GM12801 (cell line): ENCODE measurements around the gene HAAO.

ENCODE experiments used
- TF ChIP-seq, protein P1 (sequence below): IDR thresholded peaks from one replicate; pipeline ENCODE4 v1.5.1; 2011; ENCODE audit warnings: control low read depth; ENCODE audit not compliant: insufficient read length; ENCODE audit errors: extremely low read depth

Gene HAAO

DNA sequence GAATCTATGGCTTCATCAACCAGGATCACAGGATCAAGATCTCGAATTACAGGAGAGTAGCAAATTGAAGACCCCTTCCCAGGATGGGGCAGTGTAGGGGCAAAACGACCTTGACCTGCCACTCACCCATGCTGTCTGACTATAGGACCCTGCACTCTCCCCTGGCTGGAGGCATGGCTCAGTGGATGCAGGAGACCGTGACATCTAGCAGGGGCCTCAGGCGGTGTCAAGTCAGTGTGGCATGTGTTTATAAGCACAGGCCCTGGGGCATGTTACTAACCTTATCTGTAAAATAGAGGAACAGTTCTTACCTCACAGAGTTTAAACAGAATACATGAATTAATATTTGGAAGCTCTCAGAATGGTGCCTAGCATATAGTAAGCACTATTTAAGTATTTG, 3.5 kb downstream of the HAAO start:
- TF ChIP-seq, protein P1, sequence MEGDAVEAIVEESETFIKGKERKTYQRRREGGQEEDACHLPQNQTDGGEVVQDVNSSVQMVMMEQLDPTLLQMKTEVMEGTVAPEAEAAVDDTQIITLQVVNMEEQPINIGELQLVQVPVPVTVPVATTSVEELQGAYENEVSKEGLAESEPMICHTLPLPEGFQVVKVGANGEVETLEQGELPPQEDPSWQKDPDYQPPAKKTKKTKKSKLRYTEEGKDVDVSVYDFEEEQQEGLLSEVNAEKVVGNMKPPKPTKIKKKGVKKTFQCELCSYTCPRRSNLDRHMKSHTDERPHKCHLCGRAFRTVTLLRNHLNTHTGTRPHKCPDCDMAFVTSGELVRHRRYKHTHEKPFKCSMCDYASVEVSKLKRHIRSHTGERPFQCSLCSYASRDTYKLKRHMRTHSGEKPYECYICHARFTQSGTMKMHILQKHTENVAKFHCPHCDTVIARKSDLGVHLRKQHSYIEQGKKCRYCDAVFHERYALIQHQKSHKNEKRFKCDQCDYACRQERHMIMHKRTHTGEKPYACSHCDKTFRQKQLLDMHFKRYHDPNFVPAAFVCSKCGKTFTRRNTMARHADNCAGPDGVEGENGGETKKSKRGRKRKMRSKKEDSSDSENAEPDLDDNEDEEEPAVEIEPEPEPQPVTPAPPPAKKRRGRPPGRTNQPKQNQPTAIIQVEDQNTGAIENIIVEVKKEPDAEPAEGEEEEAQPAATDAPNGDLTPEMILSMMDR, result no peak

DNA sequence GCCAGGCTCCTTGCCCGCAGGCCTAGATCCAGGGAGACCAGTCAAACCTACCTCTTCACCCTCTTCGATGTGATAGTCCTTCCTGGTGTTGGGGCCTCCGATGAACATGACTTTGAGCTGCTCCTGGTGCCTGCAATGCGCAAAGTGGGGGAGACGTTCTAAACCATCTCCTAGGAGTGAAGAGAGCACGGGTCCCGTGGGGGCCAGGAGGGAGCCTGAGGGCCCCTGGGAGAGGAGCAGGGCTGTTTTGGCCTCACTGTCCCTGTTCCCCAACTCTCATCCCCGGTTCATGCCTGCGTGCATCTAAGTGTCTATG, 3.9 kb downstream of the HAAO start:
- TF ChIP-seq, protein P1, result no peak

DNA sequence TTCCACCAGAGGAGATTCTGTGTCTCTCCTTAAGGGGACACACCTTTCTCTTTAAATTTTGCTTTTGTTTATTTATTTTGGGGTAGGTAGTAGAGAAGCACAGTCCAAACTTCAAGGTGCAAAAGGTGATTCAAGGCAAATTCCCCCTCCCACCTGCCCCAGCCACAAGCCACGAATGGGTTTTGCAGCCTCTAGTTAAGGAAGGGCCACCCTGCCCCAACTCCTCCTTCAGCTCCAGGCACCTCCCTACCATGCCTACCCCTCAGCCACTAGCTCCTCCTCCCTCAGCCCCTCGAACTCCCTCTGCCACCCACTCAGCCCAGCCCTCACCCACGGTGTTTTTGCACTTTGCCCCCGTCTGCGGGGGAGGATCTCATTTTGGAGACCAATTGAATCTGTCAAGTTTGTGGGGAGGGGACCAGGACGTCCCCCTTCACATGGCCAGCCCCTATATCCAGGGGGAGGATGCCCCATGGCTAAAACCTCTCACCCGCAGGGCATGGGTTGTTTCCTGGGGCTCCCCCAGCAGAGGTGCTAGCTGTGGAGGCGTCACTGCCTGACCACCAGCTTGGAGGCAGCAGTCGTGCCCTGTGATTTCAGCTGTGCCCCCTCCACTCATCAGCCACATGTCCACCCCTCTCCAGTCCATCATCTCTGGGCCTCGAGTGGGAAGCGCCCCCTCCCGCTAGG, 4.5 kb downstream of the HAAO start:
- TF ChIP-seq, protein P1, result no peak

DNA sequence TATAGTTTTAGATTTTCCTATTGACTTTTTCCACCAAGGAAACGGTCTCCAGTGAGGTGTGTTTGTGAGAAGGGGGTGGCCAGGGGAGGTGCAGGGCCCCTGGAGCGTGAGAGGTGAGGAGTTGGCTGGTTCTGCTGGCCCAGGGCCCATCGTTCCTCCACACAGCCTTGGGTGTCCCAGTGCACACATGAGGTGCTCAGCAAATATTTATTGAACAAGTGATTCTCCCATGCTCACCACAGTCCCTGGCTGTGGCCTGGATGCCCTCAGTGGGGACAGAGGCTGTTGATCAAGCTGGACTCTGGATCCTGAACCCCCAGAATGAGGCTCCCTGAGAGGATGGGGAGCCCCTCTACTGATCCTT, 5.0 kb downstream of the HAAO start:
- TF ChIP-seq, protein P1, result no peak

DNA sequence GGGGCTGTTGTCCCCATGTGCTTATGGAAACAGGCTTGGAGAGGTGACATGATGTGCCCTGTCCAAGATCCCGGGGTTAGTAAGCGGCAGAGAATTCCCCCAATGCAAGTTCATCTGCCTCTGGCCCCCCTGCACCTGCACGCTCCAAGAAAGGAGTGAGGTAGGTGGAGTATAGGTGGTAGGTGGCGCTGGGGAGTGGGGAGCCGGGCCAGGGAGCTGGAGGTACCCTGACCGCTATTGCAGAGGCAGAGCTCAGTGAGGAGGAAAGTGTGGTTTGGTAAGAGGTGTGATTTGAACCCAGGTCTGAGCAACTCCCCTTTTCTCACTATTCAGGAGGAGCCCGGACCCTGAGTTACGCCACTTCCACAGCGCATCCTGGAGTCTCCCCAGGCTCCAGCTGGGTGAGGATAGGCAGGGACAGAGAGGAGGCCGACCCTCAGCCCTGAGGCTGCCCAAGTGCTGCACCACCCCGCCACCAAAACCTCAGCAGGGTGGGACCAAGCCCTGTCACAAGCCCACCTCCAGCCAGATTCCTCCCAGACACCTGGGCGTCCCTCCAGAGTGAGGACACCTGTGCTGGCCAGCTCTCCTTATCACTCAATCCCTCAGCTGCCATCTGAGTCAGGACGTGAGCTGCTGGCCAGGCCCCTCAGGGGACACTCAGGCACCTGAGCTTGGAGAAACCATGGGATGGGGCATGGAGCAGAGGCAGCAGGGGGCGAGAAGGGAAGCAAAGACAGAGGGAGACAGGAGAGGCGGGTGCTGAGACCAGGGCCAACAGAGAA, 5.6 kb downstream of the HAAO start:
- TF ChIP-seq, protein P1, result no peak

DNA sequence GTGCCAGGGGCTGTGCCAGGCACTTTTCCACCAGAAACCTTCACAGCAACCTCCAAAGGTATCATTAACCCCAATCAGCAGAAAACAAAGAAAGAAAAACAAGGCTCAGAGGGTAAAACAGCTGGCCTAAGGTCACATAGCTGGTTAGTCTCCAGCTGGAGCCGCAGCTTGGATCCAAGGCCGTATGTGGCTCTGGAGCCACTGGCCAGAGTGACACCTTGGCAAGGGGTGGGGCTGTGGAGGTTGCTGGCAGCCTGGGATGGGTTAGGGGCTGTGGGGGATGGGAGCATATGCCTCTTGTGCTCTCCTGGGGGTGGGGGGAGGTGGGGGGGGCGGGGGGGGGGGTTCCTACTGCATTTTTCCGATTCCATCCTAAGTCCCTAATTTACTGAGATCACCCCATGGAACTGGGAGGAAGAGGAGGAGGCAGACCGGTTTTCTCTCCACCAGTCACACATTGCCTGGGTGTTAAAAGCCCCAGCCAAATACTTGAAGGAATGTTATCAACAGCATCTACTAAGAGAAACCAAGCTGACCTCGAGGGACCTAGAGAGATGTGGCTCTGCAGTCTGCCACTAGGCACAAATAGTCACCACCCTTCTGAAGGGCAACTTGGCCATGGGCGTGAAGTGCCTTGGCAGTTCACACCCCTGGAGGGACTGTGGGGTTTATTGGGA, 8.0 kb downstream of the HAAO start:
- TF ChIP-seq, protein P1, result no peak

DNA sequence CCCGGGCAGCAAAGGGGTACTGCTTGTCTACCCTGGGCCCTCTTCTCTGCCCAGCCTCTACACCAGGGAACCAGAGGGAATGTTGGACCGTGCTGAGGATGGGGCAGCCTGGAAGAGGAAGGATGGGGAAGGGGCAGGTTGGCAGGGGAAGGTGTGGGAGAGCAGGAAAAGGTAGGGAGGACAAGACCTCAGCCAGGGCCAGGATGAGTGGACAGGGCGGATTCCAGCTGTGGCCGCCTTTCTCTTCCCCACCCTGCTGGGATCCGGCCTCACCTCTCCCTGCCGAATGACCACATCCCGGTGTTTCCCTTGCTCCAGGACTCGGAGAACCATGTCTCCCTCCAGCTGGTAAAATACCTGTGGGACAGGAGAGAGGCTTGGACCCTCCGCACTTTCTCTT, 8.9 kb downstream of the HAAO start:
- TF ChIP-seq, protein P1, result no peak
